Endodermal cell (in vitro differentiated cells): ENCODE results near the gene SCGB1C2. TPM values are rescaled to one million over a fixed set of nuclear protein-coding genes. Genes with fewer than 3 reads are reported as not detected.

Source experiments
- DNase-seq: peaks from one replicate; pipeline ENCODE4 v3.0.0-alpha.2; 2017
- H3K27ac ChIP-seq: 2 replicates; pipeline ENCODE4 v1.5.1; 2013; ENCODE audit warnings: mild to moderate bottlenecking, low read depth, low read length, moderate library complexity
- H3K27me3 ChIP-seq: 2 replicates; pipeline ENCODE4 v1.6.1; 2013; ENCODE audit warnings: mild to moderate bottlenecking, low read length, moderate library complexity; ENCODE audit not compliant: insufficient read depth, control insufficient read depth, poor library complexity, severe bottlenecking
- H3K36me3 ChIP-seq: 2 replicates; pipeline ENCODE4 v1.7.0; 2013; ENCODE audit warnings: mild to moderate bottlenecking, low read length, moderate library complexity; ENCODE audit not compliant: control insufficient read depth, insufficient read depth
- H3K4me1 ChIP-seq: one replicate; pipeline ENCODE4 v1.7.0; 2013; ENCODE audit warnings: low read length; ENCODE audit not compliant: control insufficient read depth, insufficient read depth
- H3K4me3 ChIP-seq: 2 replicates; pipeline ENCODE4 v1.5.1; 2013; ENCODE audit warnings: mild to moderate bottlenecking, low read length, moderate library complexity
- H3K9ac ChIP-seq: 2 replicates; pipeline ENCODE4 v1.6.1; 2013; ENCODE audit warnings: mild to moderate bottlenecking, low read length, moderate library complexity; ENCODE audit not compliant: poor library complexity, severe bottlenecking; ENCODE audit errors: extremely low read depth
- H3K9me3 ChIP-seq: 2 replicates; pipeline ENCODE4 v1.6.1; 2013; ENCODE audit warnings: mild to moderate bottlenecking, low read length, moderate library complexity; ENCODE audit not compliant: control insufficient read depth
- H3K27ac Mint-ChIP-seq: 2 replicates; pipeline ENCODE4 v1.8.0; 2020; ENCODE audit warnings: mixed read lengths
- H3K27me3 Mint-ChIP-seq: 2 replicates; pipeline ENCODE4 v1.8.0; 2021; ENCODE audit warnings: mild to moderate bottlenecking, mixed read lengths; ENCODE audit not compliant: insufficient read depth
- H3K36me3 Mint-ChIP-seq: 2 replicates; pipeline ENCODE4 v1.8.0; 2020; ENCODE audit warnings: low read depth, mixed read lengths
- H3K4me1 Mint-ChIP-seq: 2 replicates; pipeline ENCODE4 v1.8.0; 2020; ENCODE audit warnings: mixed read lengths
- H3K4me3 Mint-ChIP-seq: 2 replicates; pipeline ENCODE4 v1.8.0; 2020; ENCODE audit warnings: mild to moderate bottlenecking, moderate library complexity, mixed read lengths
- H3K9me3 Mint-ChIP-seq: 2 replicates; pipeline ENCODE4 v1.8.0; 2020; ENCODE audit warnings: mild to moderate bottlenecking, mixed read lengths
- WGBS, 2 experiments: methylation state at CpG; one replicate each; pipeline versions ENCODE4 v1.1.5 to v1.1.7; 2013; ENCODE audit warnings: missing lambda C conversion rate in 2 of 2, mixed read lengths in 1 of 2; ENCODE audit not compliant: insufficient coverage in 1 of 2, insufficient read length in 1 of 2; 5-methylcytosine and 5-hydroxymethylcytosine counted together
- total RNA-seq, 2 donors: library from RNA; stranded (reverse); fragmentation: NEBNext Ultra II Directional in 1 of 2; extraction: Animal tissue kit (Norgen Biotek cat#: 25700) in 1 of 2; gene quantifications; 2 replicates in 1 of 2; 3 replicates in 1 of 2; pipeline ENCODE4 v1.2.1, GENCODE V29; 2021
- TF ChIP-seq, protein P1 (sequence below): fragments of 200-600 bp; sonication (generic); conservative IDR thresholded peaks from 2 replicates; pipeline ENCODE4 v1.5.0; 2021; ENCODE audit warnings: antibody characterized with exemption, mild to moderate bottlenecking

SCGB1C2 gene
- total RNA-seq, 2 donors from 2014 or later: not detected

DNA sequence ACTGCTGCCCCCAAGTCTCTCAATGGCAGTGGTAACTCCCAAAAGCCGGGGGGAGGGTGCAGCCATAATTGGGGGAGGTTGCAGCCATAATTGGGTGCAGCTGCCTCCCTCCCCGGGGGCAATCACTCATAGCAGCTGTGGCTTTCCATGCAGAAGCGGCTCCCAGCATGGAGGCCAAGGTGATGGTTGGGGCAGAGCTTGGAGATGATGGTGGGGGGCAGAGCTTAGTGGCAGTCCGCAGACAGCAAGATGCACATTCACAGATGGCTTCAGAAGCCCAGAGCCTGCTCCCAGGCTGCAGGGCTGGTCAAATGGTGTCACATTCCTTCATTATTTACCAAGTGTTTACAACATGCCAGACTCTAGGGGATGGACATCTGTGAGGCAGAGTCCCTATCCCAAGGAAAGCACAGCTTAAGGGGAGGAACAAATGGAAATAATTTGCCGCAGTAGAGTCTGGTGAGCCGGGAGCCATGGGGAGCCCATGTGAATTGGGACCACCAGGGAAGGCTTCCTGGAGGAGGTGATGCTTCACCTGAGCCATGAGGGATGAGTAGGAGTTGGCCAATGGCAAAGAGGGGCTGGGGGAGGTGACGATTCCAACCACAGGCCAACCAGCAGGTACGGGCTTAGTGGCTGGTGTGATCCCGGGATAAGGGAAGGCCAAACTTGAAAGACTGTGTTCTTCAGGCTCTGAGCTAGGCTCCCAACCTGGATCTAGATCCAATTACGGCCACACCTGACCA is 36.0 kb downstream of the SCGB1C2 start:
- Histone ChIP-seq H3K4me1 (no peaks in the 10 kb centered on the region), H3K4me3 (no peak overlapping the region), H3K9me3 (no peaks in the 10 kb centered on the region), H3K9ac (no peak overlapping the region), H3K27ac (no peak overlapping the region), H3K36me3 (no peaks in the 10 kb centered on the region), H3K27me3 (peaks cover 11% of the 10 kb centered on the region)
- DNase-seq: no peak
- Mint-ChIP-seq H3K27me3 (peaks cover 11% of the 10 kb centered on the region), H3K9me3 (no peaks in the 10 kb centered on the region), H3K4me3 (no peak overlapping the region), H3K36me3 (no peaks in the 10 kb centered on the region), H3K4me1 (no peaks in the 10 kb centered on the region), H3K27ac (peak overlapping the region; percentile 21)
- TF ChIP-seq, protein P1, sequence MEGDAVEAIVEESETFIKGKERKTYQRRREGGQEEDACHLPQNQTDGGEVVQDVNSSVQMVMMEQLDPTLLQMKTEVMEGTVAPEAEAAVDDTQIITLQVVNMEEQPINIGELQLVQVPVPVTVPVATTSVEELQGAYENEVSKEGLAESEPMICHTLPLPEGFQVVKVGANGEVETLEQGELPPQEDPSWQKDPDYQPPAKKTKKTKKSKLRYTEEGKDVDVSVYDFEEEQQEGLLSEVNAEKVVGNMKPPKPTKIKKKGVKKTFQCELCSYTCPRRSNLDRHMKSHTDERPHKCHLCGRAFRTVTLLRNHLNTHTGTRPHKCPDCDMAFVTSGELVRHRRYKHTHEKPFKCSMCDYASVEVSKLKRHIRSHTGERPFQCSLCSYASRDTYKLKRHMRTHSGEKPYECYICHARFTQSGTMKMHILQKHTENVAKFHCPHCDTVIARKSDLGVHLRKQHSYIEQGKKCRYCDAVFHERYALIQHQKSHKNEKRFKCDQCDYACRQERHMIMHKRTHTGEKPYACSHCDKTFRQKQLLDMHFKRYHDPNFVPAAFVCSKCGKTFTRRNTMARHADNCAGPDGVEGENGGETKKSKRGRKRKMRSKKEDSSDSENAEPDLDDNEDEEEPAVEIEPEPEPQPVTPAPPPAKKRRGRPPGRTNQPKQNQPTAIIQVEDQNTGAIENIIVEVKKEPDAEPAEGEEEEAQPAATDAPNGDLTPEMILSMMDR: no peak
- WGBS, 2 experiments: 86 to 91% methylated on average over 6 to 10 of the region's 10 CpGs

DNA sequence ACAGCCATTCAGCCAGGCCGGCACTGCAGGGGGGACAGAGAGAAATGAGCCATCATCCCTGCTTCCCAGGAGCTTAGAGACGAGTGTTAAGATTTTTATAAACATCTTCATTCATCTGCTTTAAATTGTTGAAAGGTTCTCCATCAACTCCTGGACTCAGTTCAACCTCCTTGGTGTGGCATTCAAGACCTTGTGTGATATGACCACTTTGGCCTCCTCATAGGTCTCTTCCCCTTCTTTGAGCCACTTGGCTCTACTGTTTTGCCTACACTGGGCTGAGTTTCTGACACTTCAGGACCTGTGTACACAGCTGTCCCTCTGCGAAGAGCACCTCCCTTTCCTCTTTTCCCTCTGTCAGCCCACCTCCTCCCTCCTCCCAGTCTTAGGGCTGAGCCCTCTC is 39.8 kb downstream of the SCGB1C2 start:
- Mint-ChIP-seq H3K36me3 (no peaks in the 10 kb centered on the region), H3K4me3 (no peak overlapping the region), H3K9me3 (no peaks in the 10 kb centered on the region), H3K27me3 (peaks cover 37% of the 10 kb centered on the region), H3K4me1 (no peaks in the 10 kb centered on the region), H3K27ac (no peak overlapping the region)
- TF ChIP-seq, protein P1: no peak
- Histone ChIP-seq H3K9me3 (no peaks in the 10 kb centered on the region), H3K36me3 (no peaks in the 10 kb centered on the region), H3K4me1 (no peaks in the 10 kb centered on the region), H3K27ac (no peak overlapping the region), H3K27me3 (peaks cover 46% of the 10 kb centered on the region), H3K9ac (no peak overlapping the region), H3K4me3 (no peak overlapping the region)
- WGBS, 2 experiments: 89 to 95% methylated on average over 3 of the region's 3 CpGs
- no peak for DNase-seq

DNA sequence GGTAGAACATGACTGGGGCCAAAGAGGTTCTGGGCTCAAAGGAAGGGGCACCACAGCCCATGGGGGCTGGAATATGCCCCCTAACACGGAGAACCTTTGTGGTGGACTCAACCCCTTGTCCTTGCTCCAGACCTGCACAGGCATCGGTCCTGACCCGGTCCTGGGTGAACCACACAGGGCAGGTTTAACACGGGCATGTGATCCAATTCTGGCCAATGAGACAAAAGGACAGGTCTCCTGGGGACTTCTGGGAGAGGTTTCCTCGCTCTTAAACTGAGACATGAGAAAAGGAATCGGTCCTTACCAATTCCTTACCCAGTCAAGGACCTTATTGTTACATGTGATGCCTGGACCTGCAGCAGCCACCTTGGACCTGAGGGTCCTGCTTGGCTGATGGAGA is 40.4 kb downstream of the SCGB1C2 start:
- Histone ChIP-seq H3K9ac (no peak overlapping the region), H3K9me3 (no peaks in the 10 kb centered on the region), H3K36me3 (no peaks in the 10 kb centered on the region), H3K4me1 (no peaks in the 10 kb centered on the region), H3K4me3 (no peak overlapping the region), H3K27ac (no peak overlapping the region), H3K27me3 (peaks cover 52% of the 10 kb centered on the region)
- no peaks in the 10 kb centered on the region for H3K4me1 Mint-ChIP-seq
- WGBS, 2 experiments: 91% methylated on average over 4 to 6 of the region's 6 CpGs
- no peak overlapping the region for H3K27ac Mint-ChIP-seq
- H3K27me3 Mint-ChIP-seq: peaks cover 43% of the 10 kb centered on the region
- TF ChIP-seq, protein P1: no peak
- no peaks in the 10 kb centered on the region for H3K9me3 Mint-ChIP-seq
- no peaks in the 10 kb centered on the region for H3K36me3 Mint-ChIP-seq
- no peak overlapping the region for H3K4me3 Mint-ChIP-seq
- no peak for DNase-seq
